GM18502 (cell line): ENCODE results near the gene OR2M5.

Source experiments
- ATAC-seq: cut with Tn5 transposase; IDR thresholded peaks from one replicate; pipeline ENCODE4 v1.9.1; 2021; ENCODE audit warnings: mild to moderate bottlenecking; ENCODE audit not compliant: unreplicated experiment, poor library complexity

OR2M5 gene, protein sequence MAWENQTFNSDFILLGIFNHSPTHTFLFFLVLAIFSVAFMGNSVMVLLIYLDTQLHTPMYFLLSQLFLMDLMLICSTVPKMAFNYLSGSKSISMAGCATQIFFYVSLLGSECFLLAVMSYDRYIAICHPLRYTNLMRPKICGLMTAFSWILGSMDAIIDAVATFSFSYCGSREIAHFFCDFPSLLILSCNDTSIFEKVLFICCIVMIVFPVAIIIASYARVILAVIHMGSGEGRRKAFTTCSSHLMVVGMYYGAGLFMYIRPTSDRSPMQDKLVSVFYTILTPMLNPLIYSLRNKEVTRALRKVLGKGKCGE

DNA sequence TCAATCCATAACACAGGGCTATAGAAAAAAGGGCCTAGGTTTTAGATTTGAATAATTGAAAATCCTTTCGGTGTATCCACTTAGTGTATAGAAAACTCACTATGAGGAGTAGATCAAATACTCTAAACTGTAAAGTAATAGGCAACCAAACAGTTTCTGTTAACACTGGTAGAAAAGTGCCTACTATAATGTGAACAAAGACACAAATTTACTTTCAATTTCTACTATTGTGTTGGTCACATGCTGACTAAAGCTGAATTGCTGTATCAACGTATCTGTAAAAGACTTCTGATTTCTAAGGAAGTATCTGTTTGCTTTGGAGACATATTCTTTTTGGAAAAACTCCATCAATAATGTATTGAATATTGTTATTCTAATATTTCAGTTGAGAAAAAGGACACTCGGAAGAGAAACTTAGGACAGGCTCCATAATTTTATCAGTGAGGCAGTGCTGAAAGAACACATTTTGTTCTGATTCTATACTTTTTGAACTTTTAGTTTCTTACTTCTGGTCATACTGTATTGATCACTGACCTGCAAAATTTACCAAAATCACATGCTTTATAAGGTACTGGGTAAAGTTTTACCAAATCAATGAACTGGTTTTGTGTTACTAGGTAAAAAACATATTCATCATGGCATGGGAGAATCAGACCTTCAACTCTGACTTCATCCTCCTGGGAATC, at the start of gene OR2M5:
Gene OR2M5, plus strand, starts transcription at position 636 of the 686 bp plus-strand sequence. Its CDS starts 0 bp downstream, at position 636.
- no peak for ATAC-seq

DNA sequence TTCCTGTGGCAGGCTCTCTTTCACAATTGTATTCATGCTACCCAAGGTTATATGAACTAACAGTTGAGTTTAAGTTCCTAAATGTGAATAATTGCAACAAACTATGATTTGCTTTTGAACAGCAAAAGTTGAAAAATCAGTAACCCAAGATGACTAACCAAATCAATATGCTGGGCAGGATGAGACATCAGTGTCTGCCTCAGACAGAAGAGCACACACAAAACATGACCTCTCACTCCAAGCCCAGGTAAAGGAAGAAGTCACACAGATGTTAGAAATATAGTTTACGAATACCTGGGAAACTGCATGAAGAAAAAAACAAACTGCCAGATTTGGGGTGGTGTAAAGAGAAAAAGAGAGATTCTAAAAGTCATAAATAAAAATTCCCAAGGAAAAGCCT, 46.4 kb upstream of the OR2M5 start:
- no peak for ATAC-seq

DNA sequence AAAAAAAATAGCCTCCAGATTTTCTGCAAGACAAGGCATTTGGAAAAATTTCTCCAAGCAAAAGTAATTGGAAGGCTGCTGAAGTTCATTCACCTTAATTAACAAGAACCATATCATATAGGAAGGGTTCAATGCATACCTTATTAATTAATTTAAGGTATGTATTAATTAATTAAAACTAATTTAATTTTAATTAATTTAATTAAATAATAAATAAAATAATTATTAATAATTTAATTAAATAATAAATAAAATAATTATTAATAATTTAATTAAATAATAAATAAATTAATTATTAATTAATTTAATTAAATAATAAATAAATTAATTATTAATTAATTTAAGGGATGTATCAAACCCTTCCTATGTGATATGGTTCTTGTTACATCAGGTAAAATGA, 42.1 kb upstream of the OR2M5 start:
- ATAC-seq = no peak

DNA sequence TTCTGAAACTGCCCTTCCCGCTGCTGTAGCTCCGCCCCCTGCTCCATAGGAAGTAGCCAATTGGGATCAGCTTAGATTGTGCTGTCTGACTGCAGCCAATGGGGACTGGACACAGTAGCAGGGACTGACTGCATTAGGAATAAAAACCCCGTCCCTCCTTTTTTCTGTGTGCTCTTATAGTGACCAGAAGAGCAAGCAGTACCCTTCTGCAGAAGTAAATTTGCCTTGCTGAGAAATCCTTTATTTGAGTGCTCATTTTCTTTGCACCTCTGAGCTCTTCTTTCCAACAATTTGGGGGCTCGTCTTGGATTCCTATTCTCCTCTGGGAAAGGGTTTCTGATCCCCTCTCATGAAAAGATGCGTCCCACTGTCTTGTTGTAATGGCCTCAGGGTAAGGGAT, 33.8 kb upstream of the OR2M5 start:
- ATAC-seq = no peak

DNA sequence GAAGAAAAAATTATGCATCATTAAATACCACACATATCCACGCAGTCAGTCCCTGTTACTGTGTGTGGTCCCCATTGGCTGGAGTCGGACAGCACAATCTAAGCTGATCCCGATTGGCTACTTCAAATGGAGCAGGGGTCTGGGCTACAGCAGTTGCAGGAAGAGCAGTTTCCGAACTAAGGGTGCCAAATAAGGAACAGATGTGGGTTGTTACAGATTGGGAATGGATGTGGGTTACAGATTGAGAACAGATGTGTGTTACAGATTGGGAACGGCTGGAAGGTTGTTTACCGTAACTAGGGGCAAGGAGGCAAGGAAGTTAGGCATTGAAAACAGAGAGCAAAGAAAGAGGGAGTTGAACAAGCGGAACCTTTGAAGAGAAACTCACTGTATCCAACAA, 30.1 kb upstream of the OR2M5 start:
- no peak for ATAC-seq

DNA sequence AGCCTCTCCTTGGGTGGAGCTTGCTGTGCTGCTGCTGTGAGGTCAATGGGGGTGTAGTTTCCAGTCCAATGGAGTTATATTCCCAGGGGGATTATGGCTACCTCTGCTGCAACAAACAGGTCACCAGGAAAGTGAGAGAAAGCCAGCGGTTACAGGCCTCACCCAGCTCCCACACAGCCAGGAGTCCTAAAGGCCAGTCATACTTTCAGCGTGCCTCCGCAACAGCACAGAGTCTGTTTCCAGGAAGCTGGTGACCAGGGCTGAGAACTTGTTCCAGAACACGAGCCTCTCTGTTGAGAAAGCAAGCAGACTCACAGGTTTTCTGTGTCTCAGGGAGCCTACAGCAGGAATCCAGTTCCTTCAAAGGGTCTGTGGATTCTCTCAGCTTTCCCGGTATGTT, 17.3 kb upstream of the OR2M5 start:
- no peak for ATAC-seq

DNA sequence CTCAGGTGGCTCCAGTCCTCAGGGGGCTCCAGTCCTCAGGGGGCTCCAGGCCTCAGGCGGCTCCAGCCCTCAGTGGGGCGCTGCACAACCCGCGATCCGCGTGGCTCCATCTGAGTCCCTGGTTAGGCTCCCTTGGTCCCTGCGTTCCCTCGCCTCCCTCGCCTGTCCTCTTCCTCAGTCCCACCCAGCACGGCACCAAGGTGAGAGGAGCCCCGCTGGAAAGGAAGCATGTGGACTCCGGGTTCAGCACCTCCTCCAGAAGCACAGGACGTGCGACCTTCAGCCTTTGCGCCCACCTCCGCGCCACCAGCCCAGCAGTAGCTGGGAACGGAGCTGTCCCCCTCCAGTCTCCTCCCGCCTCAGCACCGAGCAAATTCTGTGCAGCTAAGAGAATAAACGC, 8.1 kb upstream of the OR2M5 start:
- ATAC-seq = no peak

DNA sequence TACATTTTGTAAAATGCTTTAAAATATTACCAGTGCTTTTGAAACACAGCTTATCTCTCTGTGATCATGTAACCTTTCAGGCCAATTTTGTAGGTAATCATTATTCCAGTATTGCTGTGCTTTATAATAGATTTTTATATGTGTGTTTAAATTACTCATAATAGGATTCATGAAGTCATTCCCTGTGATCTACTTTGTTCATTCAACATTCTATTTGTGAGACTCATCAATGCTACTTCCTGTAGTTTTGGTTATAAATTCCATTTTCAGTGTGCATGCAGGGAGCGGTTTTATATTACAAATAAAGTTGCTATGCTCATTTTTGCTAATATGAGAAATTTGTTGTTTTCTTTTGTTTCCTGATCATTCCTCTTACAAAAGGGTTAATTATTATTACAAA, 4.1 kb upstream of the OR2M5 start:
- no peak for ATAC-seq

DNA sequence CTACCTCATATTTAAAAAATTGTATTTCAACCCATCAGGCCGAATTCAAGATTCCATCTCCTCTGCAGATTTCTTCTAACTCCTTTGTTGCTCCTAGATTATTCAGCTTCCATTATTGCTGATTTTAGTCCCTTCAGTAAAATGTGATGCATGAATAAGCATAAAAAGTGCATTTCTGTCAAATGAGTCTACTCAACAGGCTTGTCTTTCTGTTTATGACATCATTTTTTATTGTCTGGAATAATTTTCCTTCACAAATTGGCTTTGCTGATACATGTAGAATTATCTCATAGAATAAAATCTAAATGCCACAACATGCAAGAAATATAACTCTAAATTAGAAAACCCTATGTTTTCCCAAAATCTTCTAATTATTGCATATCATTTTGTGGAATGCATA, 1.6 kb upstream of the OR2M5 start:
- ATAC-seq = no peak

DNA sequence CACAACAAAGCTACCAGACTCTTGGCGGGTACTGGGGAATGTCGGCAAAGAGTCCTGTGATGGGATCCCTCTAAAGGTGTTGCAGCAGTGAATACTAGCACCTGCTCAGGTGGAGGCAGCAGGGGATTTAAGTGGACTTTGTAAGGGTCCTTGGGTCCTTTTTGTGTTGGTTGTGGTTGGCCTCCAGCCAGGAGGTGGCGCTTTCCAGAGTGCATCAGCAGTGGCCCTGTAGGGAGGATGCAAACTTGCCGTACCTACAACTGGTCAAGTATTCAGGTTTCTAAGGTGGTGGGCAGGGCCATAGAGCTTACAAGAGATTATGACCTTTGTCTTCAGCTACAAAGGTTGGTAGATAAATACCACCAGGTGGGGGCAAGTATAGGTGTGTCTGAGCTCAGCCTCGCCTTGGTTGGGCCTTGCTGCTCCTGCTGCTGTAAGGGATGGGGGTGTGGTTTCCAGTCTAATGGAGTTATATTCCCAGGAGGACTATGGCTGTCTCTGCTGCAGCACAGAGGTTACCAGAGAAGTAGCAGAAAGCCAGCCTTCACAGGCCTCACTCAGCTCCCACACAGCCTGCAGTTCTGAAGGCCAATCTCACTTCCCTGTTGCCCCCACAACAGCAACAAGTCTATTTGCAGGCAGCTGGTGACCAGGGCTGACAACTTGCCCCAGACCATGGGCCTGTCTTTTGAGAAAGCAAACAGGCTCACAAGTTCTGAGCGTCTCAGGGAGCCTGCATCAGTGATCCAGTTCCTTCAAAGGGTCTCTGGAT, 7.3 kb downstream of the OR2M5 start:
- ATAC-seq = no peak

DNA sequence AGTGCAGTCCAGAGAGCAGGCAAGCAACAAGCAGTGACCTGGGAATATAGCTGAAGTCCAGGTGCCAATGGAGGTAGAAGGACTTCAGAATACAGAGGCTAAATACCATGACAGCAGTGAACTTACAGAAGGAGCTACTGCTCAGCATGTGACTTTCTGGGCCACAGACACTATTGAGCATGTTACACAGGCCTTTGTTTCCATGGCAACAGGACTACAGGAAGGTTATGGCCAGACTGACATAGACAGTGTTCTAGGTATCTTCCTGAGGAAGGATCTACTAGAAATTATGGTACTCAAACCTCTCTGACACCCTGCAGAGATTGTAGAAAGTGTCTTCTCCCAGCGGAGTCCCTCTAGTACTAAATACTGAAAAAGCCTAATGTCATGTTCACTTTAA, 11.0 kb downstream of the OR2M5 start:
- ATAC-seq = no peak

DNA sequence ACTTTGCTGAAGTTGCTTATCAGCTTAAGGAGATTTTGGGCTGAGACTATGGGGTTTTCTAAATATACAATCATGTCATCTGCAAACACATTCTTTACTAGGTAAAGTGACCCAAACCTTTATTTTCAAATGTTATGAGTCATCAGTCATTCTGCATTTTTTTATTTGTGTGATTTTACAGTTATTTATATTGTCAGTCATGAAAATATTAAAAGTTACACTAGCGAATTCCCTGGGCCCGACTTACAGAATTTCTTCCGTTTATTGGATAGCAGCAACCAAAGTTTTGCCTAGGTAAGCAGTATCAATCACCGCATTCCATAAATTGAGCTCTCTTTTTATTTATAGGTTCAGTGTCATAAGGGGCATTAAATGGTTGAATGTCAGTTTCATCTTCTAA, 13.8 kb downstream of the OR2M5 start:
- ATAC-seq = no peak

DNA sequence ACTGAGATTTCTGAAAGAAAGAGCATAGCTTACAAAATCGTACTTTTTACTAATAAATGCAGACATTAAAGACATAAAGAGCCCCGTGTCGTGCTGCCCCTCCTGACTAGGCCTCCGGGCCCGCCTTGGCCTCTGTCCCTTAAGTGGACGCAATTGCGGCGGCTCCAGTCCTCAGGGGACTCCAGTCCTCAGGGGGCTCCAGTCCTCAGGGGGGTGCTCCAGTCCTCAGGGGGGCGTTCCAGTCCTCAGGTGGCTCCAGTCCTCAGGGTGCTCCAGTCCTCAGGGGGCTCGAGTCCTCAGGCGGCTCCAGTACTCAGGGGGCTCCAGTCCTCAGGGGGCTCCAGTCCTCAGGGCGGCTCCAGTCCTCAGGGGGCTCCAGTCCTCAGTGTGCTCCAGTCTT, 19.1 kb downstream of the OR2M5 start:
- no peak for ATAC-seq

DNA sequence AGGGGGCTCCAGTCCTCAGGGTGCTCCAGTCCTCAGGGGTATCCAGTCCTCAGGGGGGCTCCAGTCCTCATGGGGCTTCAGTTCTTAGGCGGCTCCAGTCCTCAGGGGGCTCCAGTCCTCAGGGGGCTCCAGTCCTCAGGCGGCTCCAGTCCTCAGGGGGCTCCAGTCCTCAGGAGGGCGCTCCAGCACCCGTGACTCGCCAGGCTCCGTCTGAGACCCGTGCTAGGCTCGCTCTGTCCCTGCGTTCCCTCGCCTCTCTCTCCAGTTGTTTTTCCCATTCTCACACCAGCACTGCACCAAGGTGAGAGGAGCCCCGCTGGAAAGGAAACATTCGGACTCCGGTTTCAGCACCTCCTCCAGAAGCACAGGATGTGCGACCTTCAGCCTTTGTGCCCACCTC, 20.2 kb downstream of the OR2M5 start:
- ATAC-seq = no peak

DNA sequence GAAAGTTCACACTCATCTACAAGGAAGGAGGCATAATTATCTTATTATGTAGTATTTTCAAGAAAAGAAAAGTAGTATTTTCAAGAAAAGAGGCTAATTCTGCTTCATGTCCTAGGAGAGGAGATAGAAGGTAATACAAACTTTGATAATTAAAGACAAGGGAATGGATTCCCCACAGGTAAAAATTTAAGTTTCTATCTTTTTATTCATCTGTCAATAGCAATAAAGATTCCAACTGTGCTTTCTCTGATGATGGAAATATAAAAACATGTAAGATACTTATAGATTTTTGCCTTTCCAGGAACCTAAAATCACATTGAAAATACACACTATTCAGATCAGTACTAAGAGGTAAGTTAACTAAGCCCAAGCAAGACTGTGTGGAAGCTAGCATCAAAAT, 29.6 kb downstream of the OR2M5 start, which contains the start of gene OR2M2:
Gene OR2M2, plus strand, starts transcription at position 301 of the 400 bp plus-strand sequence. CDS start 5,165 bp downstream, outside the sequence.
- ATAC-seq = no peak

DNA sequence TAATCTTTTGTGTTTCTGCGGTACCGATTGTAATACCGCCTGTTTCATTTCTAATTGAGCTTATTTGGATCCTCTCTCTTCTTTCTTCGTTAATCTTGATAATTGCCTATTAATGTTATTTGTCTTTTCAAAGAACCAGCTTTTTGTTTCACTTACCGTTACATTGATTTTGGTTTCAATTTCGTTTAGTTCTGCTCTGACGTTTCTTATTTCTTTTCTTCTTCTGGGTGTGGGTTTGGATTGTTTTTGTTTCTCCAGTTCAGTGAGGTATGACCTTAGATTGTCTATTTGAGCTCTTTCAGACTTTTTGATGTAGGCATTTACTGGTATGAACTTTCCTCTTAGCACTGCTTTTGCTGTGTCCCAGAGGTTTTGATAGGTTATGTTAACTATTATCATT, 39.0 kb downstream of the OR2M5 start:
- ATAC-seq = peak; percentile 75

DNA sequence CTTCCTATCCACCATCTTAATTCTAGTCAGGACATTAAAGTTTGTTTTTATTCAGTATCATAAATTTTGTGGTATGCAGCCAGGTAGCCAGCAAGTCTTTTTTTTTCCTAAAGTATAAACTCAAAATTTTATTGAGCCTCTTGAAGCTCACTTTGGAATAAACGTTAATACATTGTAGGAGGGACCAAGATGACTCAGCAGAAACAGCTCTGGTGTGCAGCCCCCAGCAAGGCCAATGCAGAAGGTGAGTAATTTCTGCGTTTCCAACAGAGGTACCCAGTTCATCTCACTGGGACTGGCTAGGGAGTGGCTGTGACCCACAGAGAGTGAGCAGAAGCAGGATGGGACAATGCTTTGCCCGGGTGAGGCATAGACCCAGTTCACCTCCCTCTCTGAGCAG, 42.4 kb downstream of the OR2M5 start:
- no peak for ATAC-seq

DNA sequence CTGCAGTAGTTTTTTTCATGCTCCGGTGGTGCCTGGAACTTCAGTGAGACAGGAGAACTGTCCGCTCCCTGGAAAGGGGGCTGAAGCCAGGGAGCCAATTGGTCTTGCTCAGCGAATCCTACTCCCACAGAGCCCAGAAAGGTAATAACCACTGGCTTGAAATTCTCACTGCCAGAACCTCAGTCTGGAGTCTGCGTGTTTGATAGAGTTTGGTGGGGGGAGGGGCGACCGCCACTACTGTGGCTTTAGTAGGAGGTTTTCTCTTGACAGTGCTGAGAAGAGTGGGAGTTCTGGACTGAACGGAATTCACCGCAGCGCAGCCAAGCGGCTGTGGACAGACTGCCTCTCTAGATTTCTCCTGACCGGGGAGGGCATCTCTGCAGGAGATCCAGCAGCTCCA, 44.1 kb downstream of the OR2M5 start:
- no peak for ATAC-seq

DNA sequence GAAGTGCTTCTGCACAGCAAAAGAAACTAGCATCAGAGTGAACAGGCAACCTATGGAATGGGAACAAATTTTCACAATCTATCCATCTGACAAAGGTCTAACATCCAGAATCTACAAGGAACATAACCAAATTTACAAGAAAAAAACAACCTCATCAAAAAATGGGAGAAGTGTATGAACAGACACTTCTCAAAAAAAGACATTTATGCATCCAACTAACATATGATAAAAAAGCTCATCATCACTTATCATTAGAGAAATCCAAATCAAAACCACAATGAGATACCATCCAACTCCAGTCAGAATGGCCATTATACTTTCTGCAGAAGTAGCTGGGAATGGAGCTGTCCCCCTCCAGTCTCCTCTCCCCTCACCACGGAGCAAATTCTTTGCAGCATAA, 49.2 kb downstream of the OR2M5 start:
- no peak for ATAC-seq
